PC-3 (cell line): ENCODE measurements around the gene COMMD8.

ENCODE experiments used
- CTCF ChIP-seq: fragments of 300-600 bp; sonication (generic); conservative IDR thresholded peaks from 2 replicates; pipeline ENCODE4 v1.5.1; 2017; ENCODE audit warnings: antibody characterized with exemption, low read depth, mild to moderate bottlenecking, low read length
- EZH2 ChIP-seq: fragments of 300-600 bp; sonication (generic); IDR thresholded peaks from one replicate; pipeline ENCODE4 v1.6.1; 2017; ENCODE audit warnings: antibody characterized with exemption, mild to moderate bottlenecking, low read length; ENCODE audit not compliant: unreplicated experiment
- EZH2phosphoT487 ChIP-seq: fragments of 300-600 bp; sonication (generic); IDR thresholded peaks from 2 replicates; pipeline ENCODE4 v1.6.1; 2018; ENCODE audit warnings: mild to moderate bottlenecking, antibody characterized with exemption, low read length, borderline replicate concordance

GRCh38 chr4:47462799-47463234 is 685 bp downstream of the COMMD8 start:
- no peak for TF ChIP-seq CTCF
- no peak for TF ChIP-seq EZH2
- no peak for TF ChIP-seq EZH2phosphoT487
